Uterine smooth muscle cell (primary cell): ENCODE data around the gene RUVBL2. TPM values are rescaled to one million over a fixed set of nuclear protein-coding genes. Genes with fewer than 3 reads are reported as not detected.

Source experiments
- total RNA-seq: library from RNA; depleted of rRNA; stranded (reverse); fragments of >200 nt; gene quantifications from 2 replicates; pipeline ENCODE4 v1.2.3, GENCODE V29; 2014

Gene RUVBL2
- 213 and 418 TPM in 2 replicates for total RNA-seq

DNA sequence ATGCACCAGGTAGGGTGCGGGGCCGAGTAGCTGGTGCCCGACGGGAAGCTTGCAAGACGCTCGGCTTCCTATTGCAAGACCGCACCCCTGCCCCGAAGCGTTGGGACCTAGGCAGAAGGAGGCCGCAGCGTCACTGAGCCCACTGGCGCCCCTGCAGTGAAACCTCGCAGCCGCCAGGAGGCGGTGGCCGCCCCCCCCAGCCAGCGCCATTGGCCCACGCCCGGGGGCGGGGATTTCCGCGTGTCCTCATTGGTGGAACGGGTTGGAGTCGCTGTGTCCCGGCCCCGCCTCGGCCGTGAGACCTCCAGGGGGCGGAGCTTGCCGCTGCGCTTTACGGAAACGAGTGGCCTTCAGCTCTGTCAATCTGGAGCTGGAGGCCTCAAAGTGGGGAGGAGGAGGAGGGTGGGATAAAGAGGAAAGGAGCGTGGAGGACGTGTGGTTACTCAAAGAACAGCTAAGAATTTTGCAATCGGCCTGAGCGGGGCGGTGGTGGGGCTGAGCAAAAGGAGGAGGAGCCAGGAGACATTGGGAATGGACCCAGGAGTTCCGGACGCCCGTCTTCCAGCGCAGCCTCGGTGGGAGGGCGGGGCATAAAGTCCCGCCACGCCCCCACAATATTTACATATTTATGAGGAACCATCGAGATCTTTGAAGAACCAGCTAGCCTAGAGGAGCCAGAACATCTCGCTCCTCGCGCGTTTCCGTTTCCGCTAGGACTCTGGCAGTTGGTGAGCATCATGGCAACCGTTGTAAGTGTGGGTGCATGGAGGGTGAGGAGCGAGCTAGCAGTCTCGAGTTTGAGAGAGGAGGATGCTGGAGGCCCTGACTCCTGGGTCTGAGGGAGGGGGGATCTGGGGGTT, at the start of gene RUVBL2, which contains the start of gene GYS1:
TSS of gene RUVBL2 (plus strand) at position 713 of the 860 bp plus-strand sequence. CDS start at position 738, 25 bp downstream.
TSS of gene GYS1 (minus strand) at position 135 of the 860 bp plus-strand sequence. CDS start 197 bp downstream, outside the sequence.

DNA sequence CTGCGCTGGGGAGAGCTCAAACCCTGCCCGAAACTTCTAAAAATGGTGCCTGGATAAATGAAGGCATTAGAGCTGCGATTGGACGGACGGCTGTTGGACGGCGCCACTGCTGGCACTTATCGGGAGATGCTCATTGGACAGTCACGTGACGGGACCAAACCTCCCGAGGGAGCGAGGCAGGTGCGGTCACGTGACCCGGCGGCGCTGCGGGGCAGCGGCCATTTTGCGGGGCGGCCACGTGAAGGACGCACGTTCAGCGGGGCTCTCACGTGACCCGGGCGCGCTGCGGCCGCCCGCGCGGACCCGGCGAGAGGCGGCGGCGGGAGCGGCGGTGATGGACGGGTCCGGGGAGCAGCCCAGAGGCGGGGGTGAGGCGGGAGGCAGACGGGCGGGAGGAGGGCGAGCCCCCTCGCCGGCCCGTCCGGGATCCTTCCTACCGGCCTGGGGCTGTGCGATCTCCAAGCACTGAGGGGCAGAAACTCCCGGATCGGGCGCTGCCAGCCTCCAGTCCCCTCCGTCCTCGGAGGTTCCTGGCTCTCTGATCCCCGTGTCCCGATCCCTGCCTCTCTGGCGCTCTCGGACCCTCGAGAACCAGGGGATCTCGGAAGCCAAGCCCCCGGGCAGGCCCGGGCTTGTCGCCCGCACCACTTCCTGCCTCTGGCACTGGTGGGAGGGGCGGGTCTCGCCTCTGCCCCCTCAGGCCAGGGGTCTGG, 38.9 kb upstream of the RUVBL2 start, which contains the start of gene BAX:
TSS of gene BAX (plus strand) at position 281 of the 713 bp plus-strand sequence. CDS start at position 335, 54 bp downstream.

DNA sequence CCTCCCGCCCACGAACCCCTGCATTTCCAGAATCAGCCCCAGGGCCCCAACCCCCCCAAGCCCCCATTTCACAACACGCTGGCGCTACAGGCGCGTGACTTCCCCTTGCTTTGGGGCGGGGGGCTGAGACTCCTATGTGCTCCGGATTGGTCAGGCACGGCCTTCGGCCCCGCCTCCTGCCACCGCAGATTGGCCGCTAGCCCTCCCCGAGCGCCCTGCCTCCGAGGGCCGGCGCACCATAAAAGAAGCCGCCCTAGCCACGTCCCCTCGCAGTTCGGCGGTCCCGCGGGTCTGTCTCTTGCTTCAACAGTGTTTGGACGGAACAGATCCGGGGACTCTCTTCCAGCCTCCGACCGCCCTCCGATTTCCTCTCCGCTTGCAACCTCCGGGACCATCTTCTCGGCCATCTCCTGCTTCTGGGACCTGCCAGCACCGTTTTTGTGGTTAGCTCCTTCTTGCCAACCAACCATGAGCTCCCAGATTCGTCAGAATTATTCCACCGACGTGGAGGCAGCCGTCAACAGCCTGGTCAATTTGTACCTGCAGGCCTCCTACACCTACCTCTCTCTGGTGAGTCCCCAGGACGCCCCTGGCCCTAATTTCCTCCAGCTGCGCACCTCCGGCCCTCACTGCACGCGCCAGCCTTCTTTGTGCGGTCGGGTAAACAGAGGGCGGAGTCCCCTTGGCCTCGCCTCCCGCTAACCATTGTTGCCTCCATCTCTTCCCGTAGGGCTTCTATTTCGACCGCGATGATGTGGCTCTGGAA, 28.5 kb upstream of the RUVBL2 start, which contains the start of gene FTL:
TSS of gene FTL (plus strand) at position 270 of the 766 bp plus-strand sequence. CDS start at position 469, 199 bp downstream.

DNA sequence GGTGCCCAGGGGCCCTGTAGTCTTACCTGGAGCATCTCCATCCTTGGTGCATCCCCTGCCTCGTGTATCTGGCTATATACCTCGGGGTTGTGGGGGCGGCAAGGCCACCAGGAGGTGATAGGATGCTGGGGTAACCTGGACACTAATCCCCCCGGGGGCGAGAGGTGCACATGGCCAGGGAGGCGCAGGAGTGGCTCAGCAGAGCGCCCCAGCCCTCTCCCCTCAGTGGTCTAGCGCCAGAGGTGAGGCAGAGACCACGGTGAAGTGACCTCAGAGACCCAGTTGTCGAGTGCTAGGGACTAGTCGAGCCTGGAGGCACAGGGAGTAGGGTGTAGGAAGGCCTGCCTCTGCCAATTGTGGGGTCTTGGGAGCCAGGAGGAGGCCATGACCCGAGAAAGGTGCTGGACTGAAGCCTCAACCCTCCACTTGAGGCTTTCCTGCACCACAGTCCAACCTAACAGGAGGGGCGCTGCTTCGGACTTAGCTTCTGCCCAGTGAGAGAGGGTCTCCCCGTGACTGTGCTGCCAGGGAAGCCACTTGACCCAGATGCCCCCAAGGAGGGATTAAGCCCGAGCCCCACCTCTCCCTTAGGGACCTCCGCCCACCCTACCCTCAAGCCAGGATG, 23.5 kb downstream of the RUVBL2 start, which contains the start of gene LHB:
TSS of gene LHB (minus strand) at position 51 of the 625 bp plus-strand sequence. CDS start at position 41, 10 bp downstream.

DNA sequence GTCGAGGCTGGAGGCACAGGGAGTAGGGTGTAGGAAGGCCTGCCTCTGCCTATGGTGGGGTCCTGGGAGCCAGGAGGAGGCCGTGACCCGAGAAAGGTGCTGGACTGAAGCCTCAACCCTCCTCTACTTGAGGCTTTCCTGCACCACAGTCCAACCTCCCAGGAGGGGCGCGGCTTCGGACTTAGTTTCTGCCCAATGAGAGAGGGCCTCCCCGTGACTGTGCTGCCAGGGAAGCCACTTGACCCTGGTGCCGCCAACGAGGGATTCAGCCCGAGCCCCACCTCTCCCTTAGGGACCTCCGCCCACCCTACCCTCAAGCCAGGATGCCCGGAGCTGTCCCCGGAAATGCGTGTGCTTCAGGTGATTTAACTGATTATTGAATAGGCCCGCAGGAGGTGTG, 30.5 kb downstream of the RUVBL2 start, which contains the start of gene CGB3:
TSS of gene CGB3 (minus strand) at position 101 of the 400 bp plus-strand sequence. CDS start 362 bp downstream, outside the sequence.

DNA sequence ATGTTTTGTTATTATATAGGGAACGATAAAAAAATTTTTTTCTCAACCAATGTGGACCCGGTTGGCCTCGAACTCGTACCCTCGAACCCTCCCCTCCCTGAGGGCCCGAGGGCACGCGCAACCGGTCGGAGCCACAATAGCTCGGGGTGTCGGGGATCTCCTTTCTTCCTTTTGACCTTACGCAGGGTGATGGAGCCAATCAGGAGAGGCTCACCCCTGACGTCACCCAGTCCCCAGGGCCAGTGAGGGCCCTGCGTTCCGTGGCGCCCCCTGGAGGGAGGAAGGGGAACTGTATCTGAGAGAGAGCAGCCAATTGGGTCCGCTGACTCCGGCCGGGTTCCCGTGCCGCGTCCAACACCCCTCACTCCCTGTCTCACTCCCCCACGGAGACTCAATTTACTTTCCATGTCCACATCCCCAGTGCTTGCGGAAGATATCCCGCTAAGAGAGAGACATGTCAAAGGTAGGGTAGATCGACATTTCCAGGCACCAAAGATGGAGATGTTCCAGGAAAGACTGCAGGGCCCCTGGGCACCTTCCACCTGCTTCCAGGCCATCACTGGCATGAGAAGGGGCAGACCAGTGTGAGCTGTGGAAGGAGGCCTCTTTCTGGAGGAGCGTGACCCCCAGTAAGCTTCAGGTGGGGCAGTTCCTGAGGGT, 38.1 kb downstream of the RUVBL2 start, which contains the start of gene CGB2:
TSS of gene CGB2 (plus strand) at position 249 of the 660 bp plus-strand sequence. CDS start at position 455, 206 bp downstream.

DNA sequence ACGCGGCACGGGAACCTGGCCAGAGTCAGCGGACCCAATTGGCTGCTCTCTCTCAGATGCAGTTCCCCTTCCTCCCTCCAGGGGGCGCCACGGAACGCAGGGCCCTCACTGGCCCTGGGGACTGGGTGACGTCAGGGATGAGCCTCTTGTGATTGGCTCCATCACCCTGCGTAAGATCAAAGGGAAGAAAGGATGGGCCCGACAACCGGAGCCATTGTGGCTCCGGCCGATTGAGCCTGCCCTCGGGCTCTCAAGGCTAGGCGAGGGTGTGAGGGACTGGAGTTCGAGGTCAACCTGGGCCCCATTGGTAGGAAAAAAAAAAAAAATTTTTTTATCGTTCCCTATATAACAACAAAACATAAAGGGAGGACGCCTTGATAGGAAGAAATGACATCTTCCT, 43.1 kb downstream of the RUVBL2 start, which contains the start of gene CGB1:
TSS of gene CGB1 (minus strand) at position 81 of the 400 bp plus-strand sequence. CDS start 184 bp downstream, outside the sequence.

DNA sequence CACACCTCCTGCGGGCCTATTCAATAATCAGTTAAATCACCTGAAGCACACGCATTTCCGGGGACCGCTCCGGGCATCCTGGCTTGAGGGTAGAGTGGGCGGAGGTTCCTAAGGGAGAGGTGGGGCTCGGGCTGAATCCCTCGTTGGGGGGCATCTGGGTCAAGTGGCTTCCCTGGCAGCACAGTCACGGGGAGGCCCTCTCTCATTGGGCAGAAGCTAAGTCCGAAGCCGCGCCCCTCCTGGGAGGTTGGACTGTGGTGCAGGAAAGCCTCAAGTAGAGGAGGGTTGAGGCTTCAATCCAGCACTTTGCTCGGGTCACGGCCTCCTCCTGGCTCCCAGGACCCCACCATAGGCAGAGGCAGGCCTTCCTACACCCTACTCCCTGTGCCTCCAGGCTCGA, 49.9 kb downstream of the RUVBL2 start, which contains the start of gene CGB5:
TSS of gene CGB5 (plus strand) at position 301 of the 400 bp plus-strand sequence. CDS start 362 bp downstream, outside the sequence.

DNA sequence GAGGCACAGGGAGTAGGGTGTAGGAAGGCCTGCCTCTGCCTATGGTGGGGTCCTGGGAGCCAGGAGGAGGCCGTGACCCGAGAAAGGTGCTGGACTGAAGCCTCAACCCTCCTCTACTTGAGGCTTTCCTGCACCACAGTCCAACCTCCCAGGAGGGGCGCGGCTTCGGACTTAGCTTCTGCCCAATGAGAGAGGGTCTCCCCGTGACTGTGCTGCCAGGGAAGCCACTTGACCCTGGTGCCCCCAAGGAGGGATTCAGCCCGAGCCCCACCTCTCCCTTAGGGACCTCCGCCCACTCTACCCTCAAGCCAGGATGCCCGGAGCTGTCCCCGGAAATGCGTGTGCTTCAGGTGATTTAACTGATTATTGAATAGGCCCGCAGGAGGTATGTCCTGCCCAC, 55.3 kb downstream of the RUVBL2 start, which contains the start of gene CGB8:
TSS of gene CGB8 (minus strand) at position 101 of the 400 bp plus-strand sequence. CDS start 372 bp downstream, outside the sequence.

DNA sequence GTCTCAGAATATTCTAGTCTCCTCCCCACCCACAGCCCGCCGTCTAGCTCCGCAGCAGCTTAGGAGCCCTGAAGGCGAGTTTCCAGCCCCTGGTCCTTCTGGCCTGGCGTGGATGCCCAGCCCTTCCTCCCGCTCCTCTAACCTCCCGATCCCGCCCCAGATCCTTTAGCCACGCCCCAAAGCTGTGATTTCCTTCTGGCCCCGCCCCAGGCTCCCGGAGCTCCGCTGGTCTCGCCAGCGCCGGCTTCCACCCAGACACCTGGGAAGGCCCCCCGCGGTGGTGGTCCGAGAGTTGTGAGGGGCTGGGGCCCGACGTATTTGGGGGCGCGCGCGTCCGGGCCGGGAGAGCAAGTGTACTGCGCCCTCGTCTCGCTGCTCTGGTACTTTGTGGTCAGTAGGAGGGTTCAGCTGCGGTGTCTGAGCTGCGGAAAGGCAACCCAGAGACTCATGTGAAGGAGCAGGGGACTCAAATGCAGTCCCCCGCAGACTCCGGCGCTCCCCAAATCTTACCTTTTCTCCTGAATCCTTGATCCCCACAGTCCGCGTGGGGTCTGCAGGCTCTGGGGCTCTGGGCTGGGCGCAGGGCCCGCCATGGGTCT, 64.0 kb downstream of the RUVBL2 start, which contains the start of gene CGB7:
TSS of gene CGB7 (minus strand) at position 114 of the 599 bp plus-strand sequence. CDS start 2,374 bp downstream, outside the sequence.

DNA sequence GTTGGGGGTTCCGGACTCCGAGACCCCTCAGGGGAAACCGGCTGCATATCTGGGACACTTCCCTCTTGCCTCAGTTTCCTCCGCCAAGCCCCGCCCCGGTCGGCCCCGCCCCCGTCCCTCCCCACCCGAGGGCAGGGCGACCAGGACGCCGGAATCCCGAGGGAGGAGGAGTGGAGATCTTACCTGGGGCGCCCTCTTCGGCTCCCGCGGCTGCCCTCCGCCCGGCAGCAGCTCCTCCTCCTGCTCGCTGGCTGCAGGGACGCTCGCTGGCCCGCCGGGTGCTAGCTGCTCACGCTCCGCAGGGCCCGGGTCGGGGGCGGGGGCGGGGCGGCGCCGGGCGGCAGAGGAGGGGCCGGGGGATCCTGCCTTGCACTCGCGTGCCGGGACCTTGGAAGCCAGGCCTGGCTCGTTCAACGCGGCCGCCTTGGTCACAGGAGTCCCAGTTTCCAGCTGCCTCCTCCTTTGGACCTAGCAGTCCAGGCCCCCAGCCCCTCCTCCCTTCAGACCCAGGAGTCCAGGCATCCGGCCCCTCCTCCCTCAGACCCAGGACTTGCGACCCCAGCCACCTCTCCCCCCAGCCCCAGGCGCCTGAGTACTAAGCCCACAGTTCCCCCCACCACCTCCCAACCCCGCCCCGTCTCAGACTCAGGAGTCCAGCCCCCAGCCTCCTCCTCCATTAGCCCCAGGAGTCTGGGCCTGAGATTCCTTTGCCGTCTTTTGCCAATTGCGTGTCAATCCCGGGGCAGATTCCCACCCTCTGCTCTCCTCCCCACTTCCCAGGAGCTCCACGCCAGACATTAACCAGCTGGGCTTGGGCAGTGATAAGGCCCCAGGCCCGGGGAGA, 71.3 kb downstream of the RUVBL2 start, which contains the start of gene NTF4:
TSS of gene NTF4 (minus strand) at position 51 of the 844 bp plus-strand sequence. CDS start 2,821 bp downstream, outside the sequence.

Other genes starting within 250 kb of the RUVBL2 start
- not detected in 2 replicates for gene IZUMO1, start 247.0 kb upstream of the RUVBL2 start, total RNA-seq
- 0.33 and 1.1 TPM in 2 replicates for gene FUT1, start 241.2 kb upstream of the RUVBL2 start, total RNA-seq
- gene FGF21, start 238.4 kb upstream of the RUVBL2 start, total RNA-seq: not detected in 2 replicates
- gene BCAT2, start 182.9 kb upstream of the RUVBL2 start, total RNA-seq: 27.8 and 36.2 TPM in 2 replicates
- gene HSD17B14, start 157.4 kb upstream of the RUVBL2 start, total RNA-seq: 6.0 and 16.1 TPM in 2 replicates
- 12.0 and 15.5 TPM in 2 replicates for gene PLEKHA4, start 125.3 kb upstream of the RUVBL2 start, total RNA-seq
- gene PPP1R15A, start 121.5 kb upstream of the RUVBL2 start, total RNA-seq: 124 and 144 TPM in 2 replicates
- gene TULP2, start 95.1 kb upstream of the RUVBL2 start, total RNA-seq: 0.37 TPM in 1 of 2 replicates, not detected in the other
- 69.9 and 197 TPM in 2 replicates for gene NUCB1, start 93.6 kb upstream of the RUVBL2 start, total RNA-seq
- not detected in 2 replicates for gene DHDH, start 60.2 kb upstream of the RUVBL2 start, total RNA-seq
- gene BAX, start 39.0 kb upstream of the RUVBL2 start, total RNA-seq: 64.2 and 70.1 TPM in 2 replicates
- gene FTL, start 28.6 kb upstream of the RUVBL2 start, total RNA-seq: 901 and 3,848 TPM in 2 replicates
- gene GYS1, start 578 bp upstream of the RUVBL2 start, total RNA-seq: 23.4 and 31.5 TPM in 2 replicates
- not detected in 2 replicates for gene LHB, start 23.2 kb downstream of the RUVBL2 start, total RNA-seq
- gene CGB3, start 30.4 kb downstream of the RUVBL2 start, total RNA-seq: not detected in 2 replicates
- gene CGB2, start 38.0 kb downstream of the RUVBL2 start, total RNA-seq: not detected in 2 replicates
- not detected in 2 replicates for gene CGB1, start 43.0 kb downstream of the RUVBL2 start, total RNA-seq
- not detected in 2 replicates for gene CGB5, start 50.0 kb downstream of the RUVBL2 start, total RNA-seq
- not detected in 2 replicates for gene CGB8, start 55.2 kb downstream of the RUVBL2 start, total RNA-seq
- 0.22 and 0.37 TPM in 2 replicates for gene CGB7, start 63.9 kb downstream of the RUVBL2 start, total RNA-seq
- not detected in 2 replicates for gene NTF4, start 70.9 kb downstream of the RUVBL2 start, total RNA-seq
- gene KCNA7, start 78.8 kb downstream of the RUVBL2 start, total RNA-seq: not detected in 2 replicates
- gene SNRNP70, start 91.6 kb downstream of the RUVBL2 start, total RNA-seq: 101 and 166 TPM in 2 replicates
- 4.8 and 13.1 TPM in 2 replicates for gene LIN7B, start 120.5 kb downstream of the RUVBL2 start, total RNA-seq
- gene C19orf73, start 125.3 kb downstream of the RUVBL2 start, total RNA-seq: 0.87 and 1.2 TPM in 2 replicates
- gene PPFIA3, start 125.7 kb downstream of the RUVBL2 start, total RNA-seq: 1.2 and 1.5 TPM in 2 replicates
- not detected in 2 replicates for gene HRC, start 161.5 kb downstream of the RUVBL2 start, total RNA-seq
- gene TRPM4, start 163.9 kb downstream of the RUVBL2 start, total RNA-seq: 10.2 and 17.1 TPM in 2 replicates